HUES6 (cell line): ENCODE data around the gene COQ5.

Experiments
- H3K27ac ChIP-seq: 2 replicates; pipeline ENCODE4 v1.7.0; 2013; ENCODE audit warnings: low read depth, mild to moderate bottlenecking, low read length, inconsistent platforms
- H3K27me3 ChIP-seq: 2 replicates; pipeline ENCODE4 v1.6.1; 2013; ENCODE audit warnings: low read length; ENCODE audit not compliant: control insufficient read depth, insufficient read depth
- H3K36me3 ChIP-seq: 2 replicates; pipeline ENCODE4 v1.6.1; 2013; ENCODE audit warnings: low read length; ENCODE audit not compliant: control insufficient read depth, insufficient read depth
- H3K4me1 ChIP-seq: 2 replicates; pipeline ENCODE4 v1.6.1; 2013; ENCODE audit warnings: low read length; ENCODE audit not compliant: control insufficient read depth, insufficient read depth
- H3K4me3 ChIP-seq: 2 replicates; pipeline ENCODE4 v1.5.1; 2013; ENCODE audit warnings: low read depth, low read length
- H3K9ac ChIP-seq: one replicate; pipeline ENCODE4 v1.6.1; 2013; ENCODE audit warnings: mild to moderate bottlenecking, low read length
- H3K9me3 ChIP-seq: 2 replicates; pipeline ENCODE4 v1.6.1; 2013; ENCODE audit warnings: low read depth, low read length; ENCODE audit not compliant: control insufficient read depth, insufficient read depth

COQ5 gene

GRCh38 chr12:120468325-120468820 lies 60.6 kb downstream of the COQ5 start:
- Histone ChIP-seq H3K9me3 (no peaks in the 10 kb centered on the region), H3K27ac (peak overlapping the region; percentile 89; the same call in 1 of the 2 replicates), H3K9ac (peak overlapping the region; percentile 93), H3K4me1 (peaks cover 4% of the 10 kb centered on the region; the same call in 1 of the 2 replicates), H3K4me3 (peak overlapping the region; percentile 94), H3K36me3 (peaks cover 41% of the 10 kb centered on the region), H3K27me3 (no peaks in the 10 kb centered on the region)

DNA sequence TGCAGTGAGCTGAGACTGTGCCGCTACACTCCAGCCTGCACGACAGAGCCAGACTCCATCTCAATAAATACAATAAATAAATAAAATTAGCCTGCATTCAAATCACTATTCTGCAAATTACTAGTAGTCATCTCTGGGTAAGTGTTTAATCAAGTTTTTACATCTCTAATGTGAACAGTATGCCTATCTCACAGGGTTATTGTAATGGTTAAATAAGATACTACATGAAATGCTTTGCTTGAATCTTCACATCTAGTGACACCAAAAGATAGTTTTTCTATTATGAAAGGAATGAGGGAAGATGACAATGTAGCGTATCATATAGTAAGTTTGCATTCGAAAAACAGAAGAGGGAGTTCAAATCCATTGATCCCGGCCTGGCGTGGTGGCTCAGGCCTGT lies 61.5 kb downstream of the COQ5 start:
- Histone ChIP-seq H3K36me3 (peaks cover 50% of the 10 kb centered on the region), H3K9me3 (no peaks in the 10 kb centered on the region), H3K9ac (no peak overlapping the region), H3K4me1 (peaks cover 4% of the 10 kb centered on the region; the same call in 1 of the 2 replicates), H3K27me3 (no peaks in the 10 kb centered on the region), H3K4me3 (no peak overlapping the region), H3K27ac (no peak overlapping the region)

GRCh38 chr12:120466560-120467315 lies 62.2 kb downstream of the COQ5 start:
- Histone ChIP-seq H3K9ac (no peak overlapping the region), H3K27me3 (no peaks in the 10 kb centered on the region), H3K36me3 (peaks cover 57% of the 10 kb centered on the region), H3K4me1 (peaks cover 4% of the 10 kb centered on the region; the same call in 1 of the 2 replicates), H3K9me3 (no peaks in the 10 kb centered on the region), H3K27ac (no peak overlapping the region), H3K4me3 (no peak overlapping the region)

GRCh38 chr12:120465756-120466155 lies 63.2 kb downstream of the COQ5 start:
- H3K36me3 ChIP-seq: peaks cover 64% of the 10 kb centered on the region

DNA sequence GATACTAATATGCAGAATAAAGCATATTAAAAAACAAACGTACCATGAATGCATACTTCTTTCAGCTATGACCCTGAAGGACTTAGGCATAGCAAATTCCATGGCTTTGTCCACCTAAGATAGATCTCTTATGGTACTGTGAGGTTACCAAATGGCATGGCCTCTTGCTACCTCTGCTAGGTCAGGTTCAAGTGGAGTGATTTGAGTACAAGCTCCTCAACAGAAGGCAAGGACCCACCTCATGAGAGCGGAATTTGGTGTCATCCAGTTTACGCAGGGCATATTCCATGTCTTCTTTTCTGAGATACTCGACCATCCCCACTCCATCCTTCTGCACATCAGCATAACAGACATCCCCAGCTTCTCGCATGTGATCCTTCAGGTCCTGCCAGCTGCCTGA lies 65.2 kb downstream of the COQ5 start:
- Histone ChIP-seq H3K36me3 (peaks cover 82% of the 10 kb centered on the region), H3K9ac (no peak overlapping the region), H3K27me3 (no peaks in the 10 kb centered on the region), H3K9me3 (no peaks in the 10 kb centered on the region), H3K4me1 (peaks cover 4% of the 10 kb centered on the region; the same call in 1 of the 2 replicates), H3K4me3 (no peak overlapping the region), H3K27ac (no peak overlapping the region)

More at GRCh38 chr12:120465756-120466155, 63.2 kb downstream of the COQ5 start:
- Histone ChIP-seq H3K9me3 (no peaks in the 10 kb centered on the region), H3K4me1 (peaks cover 4% of the 10 kb centered on the region; the same call in 1 of the 2 replicates), H3K9ac (no peak overlapping the region), H3K27me3 (no peaks in the 10 kb centered on the region), H3K27ac (no peak overlapping the region), H3K4me3 (no peak overlapping the region)

- H3K27me3 ChIP-seq: no peaks in the 10 kb centered on the region
- H3K36me3 ChIP-seq: peaks cover 89% of the 10 kb centered on the region
- peaks cover 4% of the 10 kb centered on the region; the same call in 1 of the 2 replicates for H3K4me1 ChIP-seq
- H3K27ac ChIP-seq: no peak overlapping the region
- H3K4me3 ChIP-seq: no peak overlapping the region
- H3K9ac ChIP-seq: no peak overlapping the region
- no peaks in the 10 kb centered on the region for H3K9me3 ChIP-seq
These were observed 66.8 kb downstream of the COQ5 start for GRCh38 chr12:120462099-120462640.

DNA sequence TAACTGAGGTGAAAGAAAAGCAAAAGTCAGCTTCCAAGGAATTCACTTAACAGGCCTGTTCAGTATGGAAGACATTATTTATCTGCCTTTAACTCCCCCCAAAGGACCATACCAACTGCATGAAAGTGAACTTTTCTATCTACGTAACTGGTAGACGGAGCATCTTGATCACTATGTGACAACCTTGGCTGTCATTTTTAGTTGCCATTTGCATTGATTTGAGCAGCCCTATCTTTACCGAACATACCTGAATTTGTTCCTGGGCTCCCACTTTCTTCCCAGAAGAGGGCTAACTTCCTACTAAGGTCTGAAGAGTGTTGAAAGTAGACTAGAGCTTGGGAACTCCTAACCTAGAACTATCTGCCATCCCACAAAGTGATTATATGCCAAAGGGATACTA lies 68.8 kb downstream of the COQ5 start:
- H3K36me3 ChIP-seq: peaks cover 89% of the 10 kb centered on the region
- H3K4me3 ChIP-seq: no peak overlapping the region
- no peak overlapping the region for H3K9ac ChIP-seq
- H3K27me3 ChIP-seq: no peaks in the 10 kb centered on the region
- H3K27ac ChIP-seq: no peak overlapping the region
- no peaks in the 10 kb centered on the region for H3K4me1 ChIP-seq
- no peaks in the 10 kb centered on the region for H3K9me3 ChIP-seq

- H3K4me3 ChIP-seq: no peak overlapping the region
- no peaks in the 10 kb centered on the region for H3K4me1 ChIP-seq
- H3K36me3 ChIP-seq: peaks cover 85% of the 10 kb centered on the region
- no peaks in the 10 kb centered on the region for H3K9me3 ChIP-seq
- no peak overlapping the region for H3K27ac ChIP-seq
- no peaks in the 10 kb centered on the region for H3K27me3 ChIP-seq
- H3K9ac ChIP-seq: no peak overlapping the region
These were observed 71.8 kb downstream of the COQ5 start for GRCh38 chr12:120457133-120457532.

DNA sequence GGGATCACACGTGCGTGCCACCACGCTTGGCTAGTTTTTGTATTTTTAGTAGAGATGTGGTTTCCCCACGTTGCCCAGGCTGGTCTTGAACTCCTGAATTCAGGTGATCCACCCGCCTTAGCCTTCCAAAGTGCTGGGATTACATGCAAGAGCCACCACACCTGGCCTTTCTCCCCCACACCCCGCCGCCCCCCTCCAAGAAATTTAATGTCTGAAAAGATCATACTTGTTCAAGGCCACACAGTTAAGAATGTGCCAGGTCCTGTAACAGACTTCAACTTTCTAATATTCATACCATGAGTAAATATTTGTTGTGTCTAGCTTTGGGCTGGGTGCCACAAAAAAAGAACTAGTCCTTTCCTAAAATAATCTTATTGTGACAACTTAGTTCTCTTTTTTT lies 73.7 kb downstream of the COQ5 start:
- H3K36me3 ChIP-seq: peaks cover 81% of the 10 kb centered on the region
- no peak overlapping the region for H3K27ac ChIP-seq
- H3K27me3 ChIP-seq: no peaks in the 10 kb centered on the region
- no peak overlapping the region for H3K4me3 ChIP-seq
- H3K9ac ChIP-seq: no peak overlapping the region
- H3K9me3 ChIP-seq: no peaks in the 10 kb centered on the region
- H3K4me1 ChIP-seq: no peaks in the 10 kb centered on the region

DNA sequence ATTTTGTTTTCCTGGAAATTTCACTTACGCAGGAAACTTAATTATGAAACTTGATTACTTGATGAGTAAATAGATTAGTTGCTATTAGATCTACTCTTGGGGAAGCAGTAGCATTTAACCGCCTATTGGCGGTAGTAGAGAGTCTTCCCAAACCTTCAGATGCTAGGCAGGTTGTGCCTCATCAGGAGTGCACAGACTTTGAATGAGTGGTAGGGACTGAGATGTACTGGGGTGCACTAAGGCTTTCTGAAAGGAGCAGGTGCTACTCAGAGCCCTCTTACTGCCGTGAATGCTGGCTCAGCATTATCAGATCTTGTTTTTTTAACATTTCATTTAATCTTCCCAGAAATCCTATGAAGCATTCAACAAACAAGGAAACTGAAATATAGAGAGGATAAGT lies 75.0 kb downstream of the COQ5 start:
- Histone ChIP-seq H3K4me1 (no peaks in the 10 kb centered on the region), H3K36me3 (peaks cover 80% of the 10 kb centered on the region), H3K9me3 (no peaks in the 10 kb centered on the region), H3K9ac (no peak overlapping the region), H3K27ac (no peak overlapping the region), H3K4me3 (no peak overlapping the region), H3K27me3 (no peaks in the 10 kb centered on the region)
